ENCODE measurements around the gene ZNF184.

ZNF184 gene

GRCh38 chr6:27502508-27503435 lies 29.9 kb upstream of the ZNF184 start:
- no peak; the same call in 1 of the 2 replicates for TF ChIP-seq JUND (IDR thresholded peaks at IDR 0.05; ENCODE audit: low read depth)
- in situ Hi-C loops (cut with HindIII; ENCODE audit: low pct_unique_long_range_greater_than_20kb, low sequenced_read_pairs) = no loop called here
- peak in 1 of 2 experiments; percentile 68 for DNase-seq (ENCODE audit: low read depth in 1 of 2, low spot score in 1 of 2)

GRCh38 chr6:27501187-27501586 lies 28.3 kb upstream of the ZNF184 start:
- in situ Hi-C loops (cut with HindIII; ENCODE audit: low pct_unique_long_range_greater_than_20kb, low sequenced_read_pairs) = no loop called here
- no peak for DNase-seq (ENCODE audit: low read depth in 1 of 2, low spot score in 1 of 2)
- TF ChIP-seq JUND (IDR thresholded peaks at IDR 0.05; ENCODE audit: low read depth) = no peak

- in situ Hi-C loops (cut with HindIII; ENCODE audit: low pct_unique_long_range_greater_than_20kb, low sequenced_read_pairs) = no loop called here
- DNase-seq (ENCODE audit: low read depth in 1 of 2, low spot score in 1 of 2) = no peak
- no peak for TF ChIP-seq JUND (IDR thresholded peaks at IDR 0.05; ENCODE audit: low read depth)
Observed at GRCh38 chr6:27500177-27500576, 27.3 kb upstream of the ZNF184 start.

GRCh38 chr6:27495386-27496135 lies 22.7 kb upstream of the ZNF184 start:
- DNase-seq (ENCODE audit: low read depth in 1 of 2, low spot score in 1 of 2) = peak in 1 of 2 experiments; percentile 25
- TF ChIP-seq JUND (IDR thresholded peaks at IDR 0.05; ENCODE audit: low read depth) = no peak
- in situ Hi-C loops (cut with HindIII; ENCODE audit: low pct_unique_long_range_greater_than_20kb, low sequenced_read_pairs) = no loop called here

GRCh38 chr6:27494987-27495385 lies 22.1 kb upstream of the ZNF184 start:
- DNase-seq (ENCODE audit: low read depth in 1 of 2, low spot score in 1 of 2) = no peak
- no peak for TF ChIP-seq JUND (IDR thresholded peaks at IDR 0.05; ENCODE audit: low read depth)
- in situ Hi-C loops (cut with HindIII; ENCODE audit: low pct_unique_long_range_greater_than_20kb, low sequenced_read_pairs) = no loop called here

GRCh38 chr6:27494103-27494502 lies 21.2 kb upstream of the ZNF184 start:
- no peak for TF ChIP-seq JUND (IDR thresholded peaks at IDR 0.05; ENCODE audit: low read depth)
- in situ Hi-C loops (cut with HindIII; ENCODE audit: low pct_unique_long_range_greater_than_20kb, low sequenced_read_pairs) = no loop called here
- no peak for DNase-seq (ENCODE audit: low read depth in 1 of 2, low spot score in 1 of 2)

GRCh38 chr6:27492631-27493190 lies 19.8 kb upstream of the ZNF184 start:
- TF ChIP-seq JUND (IDR thresholded peaks at IDR 0.05; ENCODE audit: low read depth) = no peak
- in situ Hi-C loops (cut with HindIII; ENCODE audit: low pct_unique_long_range_greater_than_20kb, low sequenced_read_pairs) = no loop called here

GRCh38 chr6:27479319-27480182 lies 6.6 kb upstream of the ZNF184 start:
- DNase-seq (ENCODE audit: low read depth in 1 of 2, low spot score in 1 of 2) = peak; percentile 56 to 89
- no peak for TF ChIP-seq JUND (IDR thresholded peaks at IDR 0.05; ENCODE audit: low read depth)
- in situ Hi-C loops (cut with HindIII; ENCODE audit: low pct_unique_long_range_greater_than_20kb, low sequenced_read_pairs) = no loop called here

More at GRCh38 chr6:27492631-27493190, 19.8 kb upstream of the ZNF184 start:
- no peak for DNase-seq (ENCODE audit: low read depth in 1 of 2, low spot score in 1 of 2)

- in situ Hi-C loops (cut with HindIII; ENCODE audit: low pct_unique_long_range_greater_than_20kb, low sequenced_read_pairs) = no loop called here
- DNase-seq (ENCODE audit: low read depth in 1 of 2, low spot score in 1 of 2) = peak; percentile 47 to 89
- no peak for TF ChIP-seq JUND (IDR thresholded peaks at IDR 0.05; ENCODE audit: low read depth)
Observed at GRCh38 chr6:27478706-27479318, 5.9 kb upstream of the ZNF184 start.

- in situ Hi-C loops (cut with HindIII; ENCODE audit: low pct_unique_long_range_greater_than_20kb, low sequenced_read_pairs) = no loop called here
- DNase-seq (ENCODE audit: low read depth in 1 of 2, low spot score in 1 of 2) = no peak
- no peak for TF ChIP-seq JUND (IDR thresholded peaks at IDR 0.05; ENCODE audit: low read depth)
Observed at GRCh38 chr6:27478141-27478705, 5.3 kb upstream of the ZNF184 start.

- no peak for TF ChIP-seq JUND (IDR thresholded peaks at IDR 0.05; ENCODE audit: low read depth)
- no peak for DNase-seq (ENCODE audit: low read depth in 1 of 2, low spot score in 1 of 2)
Observed at GRCh38 chr6:27477318-27478013, 4.6 kb upstream of the ZNF184 start.

More at GRCh38 chr6:27477318-27478013, 4.6 kb upstream of the ZNF184 start:
- in situ Hi-C loops (cut with HindIII; ENCODE audit: low pct_unique_long_range_greater_than_20kb, low sequenced_read_pairs) = no loop called here

Measured in T47D (cell line).